ENCODE results near the gene EIF2AK3. TPM values are rescaled to one million over a fixed set of nuclear protein-coding genes. Genes with fewer than 3 reads are reported as not detected.

EIF2AK3 gene
- polyA plus RNA-seq, 2 donors = 2.5 to 5.7 TPM

GRCh38 chr2:88542668-88543067 lies 84.6 kb downstream of the EIF2AK3 start:
- H3K27me3 ChIP-seq (ENCODE audit: control insufficient read depth in 1 of 2, insufficient read depth in 2 of 2, low read length in 2 of 2) = no peaks in the 10 kb centered on the region
- WGBS, 2 donors = 85 to 87% methylated on average over 6 of the region's 6 CpGs
- no peaks in the 10 kb centered on the region for H3K4me1 ChIP-seq (ENCODE audit: control insufficient read depth in 2 of 2, insufficient read depth in 2 of 2, low read length in 1 of 2)
- no peak overlapping the region for H3K4me3 ChIP-seq (ENCODE audit: low read depth in 1 of 2, low read length in 2 of 2)
- no peak overlapping the region for H3K27ac ChIP-seq (ENCODE audit: low read depth in 2 of 2, low read length in 1 of 2)
- no peaks in the 10 kb centered on the region for H3K36me3 ChIP-seq (ENCODE audit: control insufficient read depth in 2 of 2, insufficient read depth in 2 of 2, low read length in 1 of 2)
- no peaks in the 10 kb centered on the region for H3K9me3 ChIP-seq (ENCODE audit: control insufficient read depth in 2 of 2, insufficient read depth in 1 of 2, low read depth in 1 of 2, low read length in 1 of 2)

GRCh38 chr2:88540346-88540745 lies 86.9 kb downstream of the EIF2AK3 start:
- 76 to 81% methylated on average over 2 of the region's 2 CpGs for WGBS, 2 donors
- Histone ChIP-seq H3K4me3 (ENCODE audit: low read depth in 1 of 2, low read length in 2 of 2) (no peak overlapping the region), H3K9me3 (ENCODE audit: control insufficient read depth in 2 of 2, insufficient read depth in 1 of 2, low read depth in 1 of 2, low read length in 1 of 2) (no peaks in the 10 kb centered on the region), H3K36me3 (ENCODE audit: control insufficient read depth in 2 of 2, insufficient read depth in 2 of 2, low read length in 1 of 2) (no peaks in the 10 kb centered on the region), H3K27ac (ENCODE audit: low read depth in 2 of 2, low read length in 1 of 2) (no peak overlapping the region), H3K27me3 (ENCODE audit: control insufficient read depth in 1 of 2, insufficient read depth in 2 of 2, low read length in 2 of 2) (no peaks in the 10 kb centered on the region), H3K4me1 (ENCODE audit: control insufficient read depth in 2 of 2, insufficient read depth in 2 of 2, low read length in 1 of 2) (no peaks in the 10 kb centered on the region)

GRCh38 chr2:88538362-88538917 lies 88.8 kb downstream of the EIF2AK3 start:
- Histone ChIP-seq H3K4me3 (ENCODE audit: low read depth in 1 of 2, low read length in 2 of 2) (no peak overlapping the region), H3K27ac (ENCODE audit: low read depth in 2 of 2, low read length in 1 of 2) (no peak overlapping the region), H3K27me3 (ENCODE audit: control insufficient read depth in 1 of 2, insufficient read depth in 2 of 2, low read length in 2 of 2) (no peaks in the 10 kb centered on the region), H3K36me3 (ENCODE audit: control insufficient read depth in 2 of 2, insufficient read depth in 2 of 2, low read length in 1 of 2) (no peaks in the 10 kb centered on the region), H3K4me1 (ENCODE audit: control insufficient read depth in 2 of 2, insufficient read depth in 2 of 2, low read length in 1 of 2) (no peaks in the 10 kb centered on the region), H3K9me3 (ENCODE audit: control insufficient read depth in 2 of 2, insufficient read depth in 1 of 2, low read depth in 1 of 2, low read length in 1 of 2) (no peaks in the 10 kb centered on the region)
- WGBS, 2 donors = 89 to 90% methylated on average over 11 of the region's 11 CpGs

- H3K36me3 ChIP-seq (ENCODE audit: control insufficient read depth in 2 of 2, insufficient read depth in 2 of 2, low read length in 1 of 2) = no peaks in the 10 kb centered on the region
- WGBS, 2 donors = 49 to 50% methylated on average over 6 of the region's 6 CpGs
- H3K9me3 ChIP-seq (ENCODE audit: control insufficient read depth in 2 of 2, insufficient read depth in 1 of 2, low read depth in 1 of 2, low read length in 1 of 2) = no peaks in the 10 kb centered on the region
- no peaks in the 10 kb centered on the region for H3K4me1 ChIP-seq (ENCODE audit: control insufficient read depth in 2 of 2, insufficient read depth in 2 of 2, low read length in 1 of 2)
- no peaks in the 10 kb centered on the region for H3K27me3 ChIP-seq (ENCODE audit: control insufficient read depth in 1 of 2, insufficient read depth in 2 of 2, low read length in 2 of 2)
- H3K4me3 ChIP-seq (ENCODE audit: low read depth in 1 of 2, low read length in 2 of 2) = no peak overlapping the region
- no peak overlapping the region for H3K27ac ChIP-seq (ENCODE audit: low read depth in 2 of 2, low read length in 1 of 2)
Observed at GRCh38 chr2:88537640-88538039, 89.6 kb downstream of the EIF2AK3 start.

- no peaks in the 10 kb centered on the region for H3K36me3 ChIP-seq (ENCODE audit: control insufficient read depth in 2 of 2, insufficient read depth in 2 of 2, low read length in 1 of 2)
- H3K4me1 ChIP-seq (ENCODE audit: control insufficient read depth in 2 of 2, insufficient read depth in 2 of 2, low read length in 1 of 2) = no peaks in the 10 kb centered on the region
- no peaks in the 10 kb centered on the region for H3K9me3 ChIP-seq (ENCODE audit: control insufficient read depth in 2 of 2, insufficient read depth in 1 of 2, low read depth in 1 of 2, low read length in 1 of 2)
- no peak overlapping the region for H3K27ac ChIP-seq (ENCODE audit: low read depth in 2 of 2, low read length in 1 of 2)
- H3K4me3 ChIP-seq (ENCODE audit: low read depth in 1 of 2, low read length in 2 of 2) = no peak overlapping the region
- 88 to 89% methylated on average over 4 of the region's 4 CpGs for WGBS, 2 donors
- no peaks in the 10 kb centered on the region for H3K27me3 ChIP-seq (ENCODE audit: control insufficient read depth in 1 of 2, insufficient read depth in 2 of 2, low read length in 2 of 2)
Observed at GRCh38 chr2:88530081-88530480, 97.2 kb downstream of the EIF2AK3 start.

GRCh38 chr2:88521445-88522073 lies 105.7 kb downstream of the EIF2AK3 start:
- Histone ChIP-seq H3K27ac (ENCODE audit: low read depth in 2 of 2, low read length in 1 of 2) (no peak overlapping the region), H3K36me3 (ENCODE audit: control insufficient read depth in 2 of 2, insufficient read depth in 2 of 2, low read length in 1 of 2) (no peaks in the 10 kb centered on the region), H3K27me3 (ENCODE audit: control insufficient read depth in 1 of 2, insufficient read depth in 2 of 2, low read length in 2 of 2) (no peaks in the 10 kb centered on the region), H3K4me3 (ENCODE audit: low read depth in 1 of 2, low read length in 2 of 2) (no peak overlapping the region), H3K4me1 (ENCODE audit: control insufficient read depth in 2 of 2, insufficient read depth in 2 of 2, low read length in 1 of 2) (no peaks in the 10 kb centered on the region), H3K9me3 (ENCODE audit: control insufficient read depth in 2 of 2, insufficient read depth in 1 of 2, low read depth in 1 of 2, low read length in 1 of 2) (peaks cover 0 to 2% of the 10 kb centered on the region in 2 donors)
- WGBS, 2 donors = 76 to 81% methylated on average over 2 of the region's 2 CpGs

- H3K36me3 ChIP-seq (ENCODE audit: control insufficient read depth in 2 of 2, insufficient read depth in 2 of 2, low read length in 1 of 2) = no peaks in the 10 kb centered on the region
- no peak overlapping the region for H3K27ac ChIP-seq (ENCODE audit: low read depth in 2 of 2, low read length in 1 of 2)
- 35 to 44% methylated on average over 6 of the region's 6 CpGs for WGBS, 2 donors
- no peaks in the 10 kb centered on the region for H3K27me3 ChIP-seq (ENCODE audit: control insufficient read depth in 1 of 2, insufficient read depth in 2 of 2, low read length in 2 of 2)
- no peaks in the 10 kb centered on the region for H3K4me1 ChIP-seq (ENCODE audit: control insufficient read depth in 2 of 2, insufficient read depth in 2 of 2, low read length in 1 of 2)
- no peak overlapping the region for H3K4me3 ChIP-seq (ENCODE audit: low read depth in 1 of 2, low read length in 2 of 2)
- H3K9me3 ChIP-seq (ENCODE audit: control insufficient read depth in 2 of 2, insufficient read depth in 1 of 2, low read depth in 1 of 2, low read length in 1 of 2) = peaks cover 0 to 2% of the 10 kb centered on the region in 2 donors
Observed at GRCh38 chr2:88517759-88518201, 109.5 kb downstream of the EIF2AK3 start.

Other genes starting within 250 kb of the EIF2AK3 start
- gene FOXI3, start 174.8 kb downstream of the EIF2AK3 start, polyA plus RNA-seq = not detected
- 10 to 100 TPM; 18.9 to 20.1 TPM for gene RPIA, start 64.2 kb upstream of the EIF2AK3 start, polyA plus RNA-seq

All from esophagus (tissue), 2 donors.